Glutamatergic neuron (in vitro differentiated cells): ENCODE measurements around the gene LRP1. TPM values are rescaled to one million over a fixed set of nuclear protein-coding genes. Genes with fewer than 3 reads are reported as not detected.

Source experiments
- DNase-seq: peaks from one replicate; pipeline ENCODE4 v3.0.0; 2022
- H3K27ac Mint-ChIP-seq: one replicate; pipeline ENCODE4 v1.8.0; 2020; ENCODE audit warnings: mild to moderate bottlenecking, mixed read lengths, inconsistent platforms; ENCODE audit not compliant: unreplicated experiment
- H3K27me3 Mint-ChIP-seq: one replicate; pipeline ENCODE4 v1.8.0; 2020; ENCODE audit warnings: mild to moderate bottlenecking, moderate library complexity, mixed read lengths, inconsistent platforms; ENCODE audit not compliant: unreplicated experiment
- H3K36me3 Mint-ChIP-seq: one replicate; pipeline ENCODE4 v1.8.0; 2020; ENCODE audit warnings: mild to moderate bottlenecking, mixed read lengths, inconsistent platforms; ENCODE audit not compliant: unreplicated experiment
- H3K4me1 Mint-ChIP-seq: one replicate; pipeline ENCODE4 v1.8.0; 2020; ENCODE audit warnings: mild to moderate bottlenecking, low read depth, mixed read lengths, inconsistent platforms; ENCODE audit not compliant: unreplicated experiment
- H3K4me3 Mint-ChIP-seq: one replicate; pipeline ENCODE4 v1.8.0; 2020; ENCODE audit warnings: mild to moderate bottlenecking, mixed read lengths, inconsistent platforms; ENCODE audit not compliant: unreplicated experiment
- H3K9me3 Mint-ChIP-seq: one replicate; pipeline ENCODE4 v1.8.0; 2020; ENCODE audit warnings: mild to moderate bottlenecking, moderate library complexity, mixed read lengths, inconsistent platforms; ENCODE audit not compliant: unreplicated experiment
- CTCF ChIP-seq: fragments of 200-600 bp; sonication (generic); IDR thresholded peaks from one replicate; pipeline ENCODE4 v1.5.0; 2021; ENCODE audit not compliant: partially characterized antibody, unreplicated experiment
- total RNA-seq: library from RNA; stranded (reverse); fragmentation: NEBNext Ultra II Directional; extraction: Animal tissue kit (Norgen Biotek cat#: 25700); gene quantifications from one replicate; pipeline ENCODE4 v1.2.1, GENCODE V29; 2021; ENCODE audit not compliant: unreplicated experiment

The LRP1 gene
- total RNA-seq, 1 donor from 2014 or later: 125 TPM

GRCh38 chr12:57177354-57177753 lies 49.1 kb downstream of the LRP1 start:
- Mint-ChIP-seq H3K4me1 (no peaks in the 10 kb centered on the region), H3K27me3 (peaks cover 17% of the 10 kb centered on the region), H3K9me3 (no peaks in the 10 kb centered on the region), H3K4me3 (no peak overlapping the region), H3K27ac (no peak overlapping the region), H3K36me3 (no peaks in the 10 kb centered on the region)
- no peak for TF ChIP-seq CTCF
- DNase-seq: no peak

- H3K27me3 Mint-ChIP-seq: peaks cover 12% of the 10 kb centered on the region
- H3K27ac Mint-ChIP-seq: no peak overlapping the region
- TF ChIP-seq CTCF: no peak
- no peak overlapping the region for H3K4me3 Mint-ChIP-seq
- H3K36me3 Mint-ChIP-seq: no peaks in the 10 kb centered on the region
- peaks cover 3% of the 10 kb centered on the region for H3K9me3 Mint-ChIP-seq
- no peak for DNase-seq
- H3K4me1 Mint-ChIP-seq: no peaks in the 10 kb centered on the region
Measured at GRCh38 chr12:57178213-57178612, 49.9 kb downstream of the LRP1 start.

- Mint-ChIP-seq H3K9me3 (peaks cover 5% of the 10 kb centered on the region), H3K36me3 (no peaks in the 10 kb centered on the region), H3K27me3 (peaks cover 13% of the 10 kb centered on the region), H3K4me1 (no peaks in the 10 kb centered on the region), H3K4me3 (no peak overlapping the region), H3K27ac (no peak overlapping the region)
- DNase-seq: no peak
- TF ChIP-seq CTCF: no peak
Measured at GRCh38 chr12:57179331-57180086, 51.2 kb downstream of the LRP1 start.

- no peak for TF ChIP-seq CTCF
- no peaks in the 10 kb centered on the region for H3K36me3 Mint-ChIP-seq
- no peaks in the 10 kb centered on the region for H3K4me1 Mint-ChIP-seq
- H3K27me3 Mint-ChIP-seq: peaks cover 11% of the 10 kb centered on the region
- no peak overlapping the region for H3K27ac Mint-ChIP-seq
- peaks cover 5% of the 10 kb centered on the region for H3K9me3 Mint-ChIP-seq
- DNase-seq: no peak
- H3K4me3 Mint-ChIP-seq: no peak overlapping the region
Measured at GRCh38 chr12:57180321-57180989, 52.2 kb downstream of the LRP1 start.

GRCh38 chr12:57181072-57181471 lies 52.8 kb downstream of the LRP1 start:
- peaks cover 7% of the 10 kb centered on the region for H3K27me3 Mint-ChIP-seq
- no peak overlapping the region for H3K27ac Mint-ChIP-seq
- no peaks in the 10 kb centered on the region for H3K4me1 Mint-ChIP-seq

More at GRCh38 chr12:57181072-57181471, 52.8 kb downstream of the LRP1 start:
- no peak for TF ChIP-seq CTCF
- Mint-ChIP-seq H3K36me3 (no peaks in the 10 kb centered on the region), H3K9me3 (peaks cover 5% of the 10 kb centered on the region), H3K4me3 (no peak overlapping the region)
- DNase-seq: no peak
